IMR-90 (cell line): ENCODE results near the gene C10orf62. TPM values are rescaled to one million over a fixed set of nuclear protein-coding genes. Genes with fewer than 3 reads are reported as not detected.
"Not testable (repeated sequence)": the region's sequence is repeated elsewhere in the genome, so short reads cannot be mapped to it uniquely, and the experiment has no call there.

Experiments
- ATAC-seq: fragments of 200-7000 bp; cut with Tn5 transposase; 2 replicates; pipeline ENCODE4 v1.9.1; 2020; ENCODE audit warnings: low read depth, mild to moderate bottlenecking, moderate library complexity
- BruUV-seq: library from RNA; stranded (reverse); fragments of 400-500 nt; replicated peaks from 2 replicates; lab custom pipeline; 2021; lab: Mats Ljungman, UMichigan
- CTCF ChIA-PET: fragments of 300-600 bp; formaldehyde crosslinking; extraction: SDS; loops from one replicate; lab custom pipeline; 2021; ENCODE audit warnings: antibody characterized with exemption; lab: Yijun Ruan, JAX
- POLR2A ChIA-PET: fragments of 300-600 bp; sonication (Branson Sonifier 250); formaldehyde crosslinking; loops from one replicate; lab custom pipeline; 2022; ENCODE audit warnings: antibody characterized with exemption; ENCODE audit not compliant: unreplicated experiment; lab: Charles Lee
- DNase-seq: peaks from one replicate; pipeline ENCODE4 v3.0.0; 2013
- H2AFZ ChIP-seq: replicated peaks from 2 replicates; pipeline ENCODE3; 2013; ENCODE audit warnings: low read length, mild to moderate bottlenecking; ENCODE audit not compliant: poor library complexity
- H2AK5ac ChIP-seq: 2 replicates; pipeline ENCODE4 v1.6.1; 2013; ENCODE audit warnings: low read depth, low read length, inconsistent platforms
- H2AK9ac ChIP-seq: replicated peaks from 2 replicates; pipeline ENCODE3; 2013; ENCODE audit warnings: mild to moderate bottlenecking, low read depth, low read length, moderate library complexity; ENCODE audit not compliant: poor library complexity
- H2BK120ac ChIP-seq: 2 replicates; pipeline ENCODE4 v1.6.1; 2013; ENCODE audit warnings: low read depth, low read length, inconsistent platforms
- H2BK15ac ChIP-seq: 3 replicates; pipeline ENCODE4 v1.6.1; 2013; ENCODE audit warnings: low read depth, low read length, inconsistent platforms
- H2BK20ac ChIP-seq: 2 replicates; pipeline ENCODE4 v1.6.1; 2013; ENCODE audit warnings: low read depth, mild to moderate bottlenecking, inconsistent platforms, low read length, moderate library complexity
- H2BK5ac ChIP-seq: 2 replicates; pipeline ENCODE4 v1.6.1; 2013; ENCODE audit warnings: mild to moderate bottlenecking, low read depth, low read length, inconsistent platforms; ENCODE audit not compliant: poor library complexity, severe bottlenecking
- H3K14ac ChIP-seq: replicated peaks from 2 replicates; pipeline ENCODE4 v1.6.1; 2013; ENCODE audit warnings: low read depth, low read length, inconsistent platforms
- H3K18ac ChIP-seq: 2 replicates; pipeline ENCODE4 v1.6.1; 2013; ENCODE audit warnings: low read depth, low read length, control low read depth
- H3K23ac ChIP-seq: 2 replicates; pipeline ENCODE4 v1.6.1; 2013; ENCODE audit warnings: low read depth, low read length, inconsistent platforms
- H3K27ac ChIP-seq: 2 replicates; pipeline ENCODE4 v1.5.1; 2013; ENCODE audit warnings: mild to moderate bottlenecking, control low read depth, low read length; ENCODE audit not compliant: insufficient read depth
- H3K27me3 ChIP-seq: 2 replicates; pipeline ENCODE4 v1.6.1; 2013; ENCODE audit warnings: low read length; ENCODE audit not compliant: control insufficient read depth, insufficient read depth
- H3K36me3 ChIP-seq: 2 replicates; pipeline ENCODE4 v1.6.1; 2013; ENCODE audit warnings: low read length, mixed read lengths; ENCODE audit not compliant: control insufficient read depth, insufficient read depth
- H3K4ac ChIP-seq: 2 replicates; pipeline ENCODE4 v1.6.1; 2013; ENCODE audit warnings: low read depth, low read length, inconsistent platforms
- H3K4me1 ChIP-seq: 2 replicates; pipeline ENCODE4 v1.6.1; 2013; ENCODE audit warnings: low read length, mixed read lengths; ENCODE audit not compliant: control insufficient read depth, insufficient read depth
- H3K4me2 ChIP-seq: 2 replicates; pipeline ENCODE4 v1.6.1; 2013; ENCODE audit warnings: low read depth, mild to moderate bottlenecking, control low read depth, low read length, moderate library complexity
- H3K4me3 ChIP-seq: 2 replicates; pipeline ENCODE4 v1.5.1; 2013; ENCODE audit warnings: low read depth, mild to moderate bottlenecking, control low read depth, low read length, moderate library complexity; ENCODE audit not compliant: insufficient read depth
- H3K56ac ChIP-seq: 2 replicates; pipeline ENCODE4 v1.6.1; 2013; ENCODE audit warnings: low read length, inconsistent platforms; ENCODE audit not compliant: insufficient read depth; ENCODE audit errors: extremely low read depth
- H3K79me1 ChIP-seq, 2 experiments: 2 replicates each; pipeline ENCODE4 v1.6.1; 2013; ENCODE audit warnings: low read length in 2 of 2, inconsistent platforms in 1 of 2, low read depth in 1 of 2
- H3K9ac ChIP-seq: 2 replicates; pipeline ENCODE4 v1.6.1; 2013; ENCODE audit warnings: low read depth, low read length, control low read depth
- H3K9me1 ChIP-seq: 2 replicates; pipeline ENCODE4 v1.6.1; 2013; ENCODE audit warnings: low read length, inconsistent platforms; ENCODE audit not compliant: insufficient read depth
- H3K9me3 ChIP-seq: 2 replicates; pipeline ENCODE4 v1.6.1; 2013; ENCODE audit warnings: low read length; ENCODE audit not compliant: control insufficient read depth, insufficient read depth
- H4K20me1 ChIP-seq: 2 replicates; pipeline ENCODE4 v1.6.1; 2013; ENCODE audit warnings: low read length, inconsistent platforms; ENCODE audit not compliant: insufficient read depth
- H4K5ac ChIP-seq: 2 replicates; pipeline ENCODE4 v1.6.1; 2013; ENCODE audit warnings: mild to moderate bottlenecking, low read depth, low read length, control low read depth
- H4K8ac ChIP-seq, 2 experiments: 2 replicates each; pipeline ENCODE4 v1.6.1; 2013; ENCODE audit warnings: low read depth in 2 of 2, low read length in 2 of 2, control low read depth in 1 of 2, inconsistent platforms in 1 of 2
- H4K91ac ChIP-seq: 2 replicates; pipeline ENCODE4 v1.6.1; 2013; ENCODE audit warnings: low read depth, low read length, inconsistent platforms; ENCODE audit not compliant: insufficient read depth
- MAFK ChIP-seq: IDR thresholded peaks from 2 replicates; pipeline ENCODE4 v1.6.1; 2012; ENCODE audit warnings: low read depth, low read length, improper control_type of control experiment
- WGBS, 2 experiments: methylation state at CpG; one replicate each; pipeline versions ENCODE4 v1.1.5 to v1.1.7; 2013; ENCODE audit warnings: missing lambda C conversion rate in 2 of 2; ENCODE audit not compliant: insufficient read length in 1 of 2; ENCODE audit errors: extremely low coverage in 2 of 2; 5-methylcytosine and 5-hydroxymethylcytosine counted together
- dilution Hi-C: fragments of 300-500 bp; cut with HindIII; formaldehyde crosslinking; loops from one replicate; pipeline ENCODE4 v1.14.3; 2018; ENCODE audit warnings: low sequenced_read_pairs; ENCODE audit not compliant: unreplicated experiment
- in situ Hi-C: fragments of 300-500 bp; cut with MboI; formaldehyde crosslinking; loops from 3 replicates; pipeline ENCODE4 v1.14.3; 2019; ENCODE audit warnings: low sequenced_read_pairs, inconsistent platforms, mixed read lengths
- intact Hi-C: fragments of 100-400 bp; cut with micrococcal nuclease; formaldehyde crosslinking; loops from 2 replicates; pipeline ENCODE4 v1.10.0; 2022
- polyA plus RNA-seq, 3 experiments: library from polyadenylated mRNA; depleted of rRNA; stranded (reverse); fragments of >200 nt; gene quantifications; 2 replicates each; pipeline ENCODE4 v1.2.3, GENCODE V29; 2012; ENCODE audit warnings: low replicate concordance in 1 of 3
- total RNA-seq: library from RNA; depleted of rRNA; stranded (reverse); fragments of >200 nt; gene quantifications from 2 replicates; pipeline ENCODE4 v1.2.3, GENCODE V29; 2012

The C10orf62 gene
- total and polyA plus RNA-seq, 2 of the 4 experiments (the other 2 are of a cell fraction), result not detected

- H2BK5ac ChIP-seq, H2BK20ac ChIP-seq, H3K27ac ChIP-seq, H2AFZ ChIP-seq, H2AK5ac ChIP-seq, H3K9ac ChIP-seq, ATAC-seq, POLR2A ChIA-PET, H4K8ac ChIP-seq, H3K27me3 ChIP-seq, H4K20me1 ChIP-seq, H2BK15ac ChIP-seq, H3K4me3 ChIP-seq, dilution Hi-C loops, H3K23ac ChIP-seq, H3K79me1 ChIP-seq, H3K36me3 ChIP-seq, BruUV-seq, H3K14ac ChIP-seq, H2BK120ac ChIP-seq, H3K56ac ChIP-seq, H2AK9ac ChIP-seq, H3K18ac ChIP-seq, H4K5ac ChIP-seq, intact Hi-C loops, H3K4ac ChIP-seq, H3K9me3 ChIP-seq, DNase-seq, H3K4me2 ChIP-seq, H4K91ac ChIP-seq: not testable (repeated sequence)
- CTCF ChIA-PET, result interaction anchor here (1.6 kb wide), 1 partner anchor 36 kb away, joined by 4 read pairs; no protein-coding TSS in a partner anchor
- peaks cover 11% of the 10 kb centered on the region for H3K9me1 ChIP-seq
- WGBS, 2 experiments, result no CpG with 5 or more reads among the region's 5 CpGs
- in situ Hi-C loops, result loop anchor here (10.0 kb wide), 1 partner anchor 158 kb away; the partner anchor contains the start of gene ZFYVE27
- peaks cover 16% of the 10 kb centered on the region for H3K4me1 ChIP-seq
- TF ChIP-seq MAFK, result 0 out of 2 replicates have a peak, but pooled peaks have one; percentile 16
Observed at GRCh38 chr10:97576487-97576886, 13.0 kb upstream of the C10orf62 start.
